CD4-positive, CD25-positive, alpha-beta regulatory T cell (primary cell): ENCODE measurements around the gene GRIN2C. TPM values are rescaled to one million over a fixed set of nuclear protein-coding genes. Genes with fewer than 3 reads are reported as not detected.

Source experiments
- ATAC-seq, 2 donors: fragments of 150-1000 bp; cut with Tn5 transposase; one replicate each; pipeline ENCODE4 v1.10.0; 2021; ENCODE audit warnings: low read depth in 2 of 2, moderate number of reproducible peaks in 2 of 2, moderate library complexity in 1 of 2
- DNase-seq, 3 donors: peaks; one replicate each; pipeline versions ENCODE4 v3.0.0 to v3.0.0-alpha.2; 2012 to 2022; ENCODE audit warnings: mixed read lengths in 1 of 3
- H3K27ac ChIP-seq: one replicate; pipeline ENCODE4 v1.7.0; 2013; ENCODE audit warnings: mild to moderate bottlenecking, low read length; ENCODE audit not compliant: insufficient read depth, poor library complexity, severe bottlenecking
- H3K27me3 ChIP-seq: one replicate; pipeline ENCODE4 v1.7.0; 2013; ENCODE audit warnings: low read length; ENCODE audit not compliant: control insufficient read depth, insufficient read depth
- H3K36me3 ChIP-seq: one replicate; pipeline ENCODE4 v1.7.0; 2013; ENCODE audit warnings: mild to moderate bottlenecking, low read length, moderate library complexity; ENCODE audit not compliant: control insufficient read depth, insufficient read depth
- H3K4me1 ChIP-seq: 2 replicates; pipeline ENCODE4 v1.7.0; 2013; ENCODE audit warnings: mild to moderate bottlenecking, low read length; ENCODE audit not compliant: insufficient read depth, control insufficient read depth, poor library complexity, severe bottlenecking
- H3K4me3 ChIP-seq: one replicate; pipeline ENCODE4 v1.7.0; 2013; ENCODE audit warnings: low read depth, mild to moderate bottlenecking, low read length, moderate library complexity
- H3K9me3 ChIP-seq, 2 experiments: 1 replicate in 1 of 2; 2 replicates in 1 of 2; pipeline ENCODE4 v1.7.0; 2013; ENCODE audit warnings: low read length in 2 of 2, mild to moderate bottlenecking in 1 of 2, moderate library complexity in 1 of 2; ENCODE audit not compliant: control insufficient read depth in 2 of 2
- H3K27ac Mint-ChIP-seq, 3 donors: one replicate each; pipeline ENCODE4 v1.8.0; 2020 to 2022; ENCODE audit warnings: mild to moderate bottlenecking in 3 of 3, mixed read lengths in 3 of 3, moderate library complexity in 2 of 3
- H3K27me3 Mint-ChIP-seq: one replicate; pipeline ENCODE4 v1.8.0; 2022; ENCODE audit warnings: mild to moderate bottlenecking, mixed read lengths
- H3K36me3 Mint-ChIP-seq: one replicate; pipeline ENCODE4 v1.8.0; 2020; ENCODE audit warnings: mixed read lengths
- H3K4me1 Mint-ChIP-seq, 4 donors: one replicate each; pipeline ENCODE4 v1.8.0; 2020 to 2022; ENCODE audit warnings: mixed read lengths in 4 of 4, mild to moderate bottlenecking in 1 of 4
- H3K4me3 Mint-ChIP-seq, 4 donors: one replicate each; pipeline ENCODE4 v1.8.0; 2020 to 2022; ENCODE audit warnings: mild to moderate bottlenecking in 4 of 4, mixed read lengths in 4 of 4, moderate library complexity in 3 of 4
- H3K9me3 Mint-ChIP-seq, 7 donors: one replicate each; pipeline ENCODE4 v1.8.0; 2020 to 2022; ENCODE audit warnings: mixed read lengths in 7 of 7, mild to moderate bottlenecking in 3 of 7, moderate library complexity in 2 of 7
- polyA plus RNA-seq, 4 donors: library from polyadenylated mRNA; unstranded; fragments of 300-500 nt; fragmentation: Illumina TruSeq; gene quantifications; one replicate each; pipeline ENCODE4 v1.2.3, GENCODE V29; 2021
- total RNA-seq: library from RNA; stranded (reverse); gene quantifications from one replicate; pipeline ENCODE4 v1.2.3, GENCODE V29; 2022

GRIN2C gene
- total and polyA plus RNA-seq, 5 donors from 2014 or later: not detected

- ATAC-seq: no peak
- Histone ChIP-seq H3K27me3 (peaks cover 4% of the 10 kb centered on the region), H3K36me3 (no peaks in the 10 kb centered on the region), H3K4me1 (no peaks in the 10 kb centered on the region), H3K27ac (no peak overlapping the region), H3K9me3 (no peaks in the 10 kb centered on the region), H3K4me3 (no peak overlapping the region)
- Mint-ChIP-seq H3K27ac (no peak overlapping the region), H3K9me3 (no peaks in the 10 kb centered on the region), H3K4me1 (no peaks in the 10 kb centered on the region), H3K27me3 (peaks cover 29% of the 10 kb centered on the region), H3K36me3 (no peaks in the 10 kb centered on the region), H3K4me3 (no peak overlapping the region)
- no peak for DNase-seq
These were observed 41.9 kb upstream of the GRIN2C start for GRCh38 chr17:74901353-74902135.

GRCh38 chr17:74900208-74900607 is 40.5 kb upstream of the GRIN2C start:
- Histone ChIP-seq H3K36me3 (no peaks in the 10 kb centered on the region), H3K4me1 (no peaks in the 10 kb centered on the region), H3K4me3 (no peak overlapping the region), H3K27ac (no peak overlapping the region), H3K27me3 (peaks cover 9% of the 10 kb centered on the region), H3K9me3 (no peaks in the 10 kb centered on the region)
- H3K4me1 Mint-ChIP-seq: no peaks in the 10 kb centered on the region
- no peaks in the 10 kb centered on the region for H3K9me3 Mint-ChIP-seq
- no peak overlapping the region for H3K4me3 Mint-ChIP-seq
- peaks cover 37% of the 10 kb centered on the region for H3K27me3 Mint-ChIP-seq
- DNase-seq: no peak
- H3K27ac Mint-ChIP-seq: no peak overlapping the region
- ATAC-seq: no peak
- H3K36me3 Mint-ChIP-seq: no peaks in the 10 kb centered on the region

GRCh38 chr17:74898376-74898946 is 38.8 kb upstream of the GRIN2C start:
- Mint-ChIP-seq H3K4me1 (peaks cover 0 to 2% (median 1%) of the 10 kb centered on the region in 4 donors), H3K9me3 (no peaks in the 10 kb centered on the region), H3K36me3 (no peaks in the 10 kb centered on the region), H3K4me3 (no peak overlapping the region), H3K27me3 (peaks cover 48% of the 10 kb centered on the region), H3K27ac (no peak overlapping the region)
- Histone ChIP-seq H3K27me3 (peaks cover 9% of the 10 kb centered on the region), H3K9me3 (no peaks in the 10 kb centered on the region), H3K36me3 (no peaks in the 10 kb centered on the region), H3K4me3 (no peak overlapping the region), H3K27ac (no peak overlapping the region), H3K4me1 (peaks cover 2% of the 10 kb centered on the region)
- DNase-seq: no peak
- ATAC-seq: no peak

- Mint-ChIP-seq H3K36me3 (no peaks in the 10 kb centered on the region), H3K27ac (no peak overlapping the region), H3K27me3 (peaks cover 53% of the 10 kb centered on the region), H3K9me3 (no peaks in the 10 kb centered on the region), H3K4me3 (peak overlapping the region in 2 of 4 donors; percentile 22 to 67), H3K4me1 (peaks cover 0 to 2% (median 1%) of the 10 kb centered on the region in 4 donors)
- no peak overlapping the region for H3K4me3 ChIP-seq
- no peaks in the 10 kb centered on the region for H3K36me3 ChIP-seq
- peaks cover 9% of the 10 kb centered on the region for H3K27me3 ChIP-seq
- H3K27ac ChIP-seq: no peak overlapping the region
- DNase-seq (no peak), ATAC-seq (no peak)
- no peaks in the 10 kb centered on the region for H3K9me3 ChIP-seq
- H3K4me1 ChIP-seq: peaks cover 9% of the 10 kb centered on the region
These were observed 34.4 kb upstream of the GRIN2C start for GRCh38 chr17:74893936-74894671.

- ATAC-seq: peak in 1 of 2 donors; percentile 30
- Mint-ChIP-seq H3K27me3 (peaks cover 47% of the 10 kb centered on the region), H3K4me1 (peaks cover 0 to 2% (median 1%) of the 10 kb centered on the region in 4 donors), H3K9me3 (no peaks in the 10 kb centered on the region), H3K36me3 (no peaks in the 10 kb centered on the region), H3K4me3 (peak within 1 kb of the TSS in 3 of 4 donors; percentile 19 to 67 (median 22)), H3K27ac (no peak within 1 kb of the TSS)
- no peak for DNase-seq
- no peaks in the 10 kb centered on the region for H3K9me3 ChIP-seq
- H3K36me3 ChIP-seq: no peaks in the 10 kb centered on the region
- peaks cover 9% of the 10 kb centered on the region for H3K4me1 ChIP-seq
- H3K4me3 ChIP-seq: no peak within 1 kb of the TSS
- no peak within 1 kb of the TSS for H3K27ac ChIP-seq
- H3K27me3 ChIP-seq: peaks cover 9% of the 10 kb centered on the region
These were observed 33.6 kb upstream of the GRIN2C start, which contains the start of gene FADS6 for GRCh38 chr17:74892974-74893911. TSS of gene FADS6 (minus strand) at chr17:74893633. CDS start at chr17:74893595, 38 bp downstream.

- Mint-ChIP-seq H3K27me3 (peaks cover 48% of the 10 kb centered on the region), H3K4me1 (peaks cover 0 to 2% (median 1%) of the 10 kb centered on the region in 4 donors), H3K36me3 (no peaks in the 10 kb centered on the region), H3K9me3 (peaks cover 0 to 1% (median 0%) of the 10 kb centered on the region in 7 donors), H3K4me3 (peak overlapping the region in 1 of 4 donors; percentile 70), H3K27ac (no peak overlapping the region)
- DNase-seq: no peak
- Histone ChIP-seq H3K27me3 (peaks cover 9% of the 10 kb centered on the region), H3K9me3 (no peaks in the 10 kb centered on the region), H3K27ac (no peak overlapping the region), H3K36me3 (no peaks in the 10 kb centered on the region), H3K4me3 (no peak overlapping the region), H3K4me1 (peaks cover 9% of the 10 kb centered on the region)
- no peak for ATAC-seq
These were observed 32.5 kb upstream of the GRIN2C start for GRCh38 chr17:74892013-74892841.
